GM12878 (cell line): ENCODE data around the gene ADAT3. TPM values are rescaled to one million over a fixed set of nuclear protein-coding genes. Genes with fewer than 3 reads are reported as not detected.

Source experiments
- ATAC-seq: fragments of 200-7000 bp; cut with Tn5 transposase; 3 replicates; pipeline ENCODE4 v1.9.1; 2020; ENCODE audit warnings: mild to moderate bottlenecking, moderate library complexity
- BruUV-seq: library from RNA; stranded (reverse); fragments of 400-500 nt; replicated peaks from 2 replicates; lab custom pipeline; 2021; lab: Mats Ljungman, UMichigan
- CTCF ChIA-PET: fragments of 300-600 bp; sonication (Branson Sonifier 250); formaldehyde crosslinking; extraction: SDS; loops from one replicate; lab custom pipeline; 2021; ENCODE audit warnings: inconsistent platforms; lab: Yijun Ruan, JAX
- POLR2A ChIA-PET: fragments of 350-600 bp; formaldehyde crosslinking; extraction: SDS; loops from one replicate; lab custom pipeline; 2021; ENCODE audit warnings: inconsistent platforms; lab: Charles Lee
- RAD21 ChIA-PET: fragments of 300-600 bp; sonication (Branson Sonifier 250); formaldehyde crosslinking; loops from one replicate; lab custom pipeline; 2023; ENCODE audit warnings: antibody characterized with exemption; ENCODE audit not compliant: unreplicated experiment; lab: Charles Lee
- SMC1A ChIA-PET: fragments of 300-600 bp; sonication (Branson Sonifier 250); formaldehyde crosslinking; loops from one replicate; lab custom pipeline; 2023; ENCODE audit not compliant: unreplicated experiment, uncharacterized antibody; lab: Charles Lee
- DNase-seq: peaks from one replicate; pipeline ENCODE4 v3.0.0-alpha.2; 2011; ENCODE audit warnings: low read depth, low spot score
- FAIRE-seq: peaks from 3 replicates; lab custom pipeline; 2011; peaks lifted over from hg19 to GRCh38; lab: Jason Lieb, UNC
- H2AFZ ChIP-seq: 2 replicates; pipeline ENCODE4 v1.6.0; 2011; ENCODE audit warnings: low read depth, low read length, control low read depth; ENCODE audit not compliant: control insufficient read depth
- H3K27ac ChIP-seq: 2 replicates; pipeline ENCODE4 v1.5.1; 2011; ENCODE audit warnings: control low read depth; ENCODE audit not compliant: control insufficient read depth, insufficient read depth
- H3K27me3 ChIP-seq, 2 experiments: replicated peaks in 1 of 2; 2 replicates each; pipeline versions ENCODE4 v1.6.0 to v1.6.1; 2011; ENCODE audit warnings: low read length in 1 of 2; ENCODE audit not compliant: control insufficient read depth in 2 of 2, insufficient read depth in 2 of 2
- H3K36me3 ChIP-seq, 2 experiments: 2 replicates each; pipeline ENCODE4 v1.5.1; 2011; ENCODE audit warnings: low read length in 1 of 2; ENCODE audit not compliant: control insufficient read depth in 2 of 2, insufficient read depth in 2 of 2
- H3K4me1 ChIP-seq: 2 replicates; pipeline ENCODE4 v1.6.1; 2011; ENCODE audit warnings: mild to moderate bottlenecking, low read length, moderate library complexity, mixed read lengths; ENCODE audit not compliant: control insufficient read depth, insufficient read depth
- H3K4me2 ChIP-seq: 2 replicates; pipeline ENCODE4 v1.6.0; 2011; ENCODE audit warnings: control low read depth; ENCODE audit not compliant: control insufficient read depth, insufficient read depth
- H3K4me3 ChIP-seq: fragments of 200-600 bp; sonication (generic); 2 replicates; pipeline ENCODE4 v1.5.1; 2016
- H3K79me2 ChIP-seq: 2 replicates; pipeline ENCODE4 v1.6.0; 2011; ENCODE audit warnings: low read length; ENCODE audit not compliant: control insufficient read depth, insufficient read depth
- H3K9ac ChIP-seq: 2 replicates; pipeline ENCODE4 v1.8.0; 2011; ENCODE audit warnings: low read length, control low read depth, mixed read lengths; ENCODE audit not compliant: control insufficient read depth, insufficient read depth
- H3K9me3 ChIP-seq: replicated peaks from 3 replicates; pipeline ENCODE4 v1.5.1; 2011; ENCODE audit warnings: mild to moderate bottlenecking, low read length; ENCODE audit not compliant: control insufficient read depth, insufficient read depth
- H4K20me1 ChIP-seq: 2 replicates; pipeline ENCODE4 v1.6.0; 2011; ENCODE audit not compliant: control insufficient read depth, insufficient read depth
- CBFB ChIP-seq: IDR thresholded peaks from 2 replicates; pipeline ENCODE4 v1.6.1; 2016; ENCODE audit warnings: antibody characterized with exemption, low read depth
- CBX3 ChIP-seq: fragments of 200-600 bp; sonication (generic); IDR thresholded peaks from 2 replicates; pipeline ENCODE4 v1.6.1; 2016; ENCODE audit warnings: low read depth, borderline replicate concordance
- IKZF2 ChIP-seq, 2 experiments: fragments of 450-650 bp; IDR thresholded peaks; 2 replicates each; pipeline ENCODE4 v1.6.1; 2017; ENCODE audit warnings: mild to moderate bottlenecking in 2 of 2, moderate library complexity in 2 of 2
- JUNB ChIP-seq: IDR thresholded peaks from 2 replicates; pipeline ENCODE4 v1.6.1; 2016; ENCODE audit warnings: antibody characterized with exemption, mild to moderate bottlenecking
- LARP7 ChIP-seq: fragments of 450-650 bp; IDR thresholded peaks from 2 replicates; pipeline ENCODE4 v1.6.1; 2017; ENCODE audit warnings: mild to moderate bottlenecking
- MAX ChIP-seq: IDR thresholded peaks from 2 replicates; pipeline ENCODE4 v1.6.1; 2012; ENCODE audit warnings: low read depth, low read length, improper control_type of control experiment
- MXI1 ChIP-seq: fragments of 150-350 bp; IDR thresholded peaks from 2 replicates; pipeline ENCODE4 v1.6.1; 2011; ENCODE audit warnings: low read depth, mild to moderate bottlenecking, inconsistent platforms, low read length, improper control_type of control experiment
- MYC ChIP-seq: IDR thresholded peaks from 2 replicates; pipeline ENCODE4 v1.6.1; 2011; ENCODE audit warnings: mild to moderate bottlenecking, low read length, moderate library complexity, inconsistent platforms; ENCODE audit not compliant: insufficient read depth, insufficient replicate concordance, insufficient read length, severe bottlenecking
- RELB ChIP-seq: fragments of 450-650 bp; IDR thresholded peaks from 2 replicates; pipeline ENCODE4 v1.6.1; 2017; ENCODE audit warnings: low read depth, mild to moderate bottlenecking, moderate library complexity
- SMAD5 ChIP-seq: IDR thresholded peaks from 2 replicates; pipeline ENCODE4 v1.6.1; 2016; ENCODE audit warnings: antibody characterized with exemption, low read depth
- TBL1XR1 ChIP-seq: IDR thresholded peaks from 2 replicates; pipeline ENCODE4 v1.6.1; 2012; ENCODE audit warnings: low read depth, low read length, improper control_type of control experiment
- WGBS: methylation state at CpG from one replicate; pipeline ENCODE4 v1.1.6; 2016; ENCODE audit warnings: low lambda C conversion rate; ENCODE audit not compliant: insufficient replicate concordance, insufficient coverage; ENCODE audit errors: missing lambda C conversion rate; 5-methylcytosine and 5-hydroxymethylcytosine counted together
- in situ Hi-C: fragments of 300-500 bp; cut with MboI; formaldehyde crosslinking; loops from 9 replicates; pipeline ENCODE4 v1.14.3; 2018; ENCODE audit warnings: mixed read lengths
- intact Hi-C: fragments of 100-400 bp; cut with micrococcal nuclease; formaldehyde crosslinking; loops from one replicate; pipeline ENCODE4 v1.14.2; 2022; ENCODE audit not compliant: unreplicated experiment
- polyA plus RNA-seq, 11 experiments: library from polyadenylated mRNA; depleted of rRNA in 4 of 11; unstranded in 6 of 11; stranded (reverse) in 5 of 11; fragments of >200 nt; fragmentation: Nextera tagmentation in 4 of 11; fragmentation: Illumina TruSeq in 1 of 11; extraction: Ambion mirVana in 4 of 11; extraction: Trizol in 1 of 11; gene quantifications; 1 replicate in 1 of 11; 2 replicates in 10 of 11; pipeline versions ENCODE4 v1.2.1 to v1.2.3, GENCODE V29; 2011 to 2016; ENCODE audit warnings: inconsistent platforms in 2 of 11, missing spikeins in 2 of 11, low read depth in 1 of 11
- total RNA-seq, 4 experiments: library from RNA; depleted of rRNA in 3 of 4; stranded (reverse); fragments of >200 nt in 3 of 4; fragmentation: Illumina TruSeq in 1 of 4; extraction: Trizol in 1 of 4; gene quantifications; 2 replicates each; pipeline versions ENCODE4 v1.2.1 to v1.2.3, GENCODE V29; 2013 to 2021

ADAT3 gene
- total and polyA plus RNA-seq, 10 of the 15 experiments (the other 5 are each of a cell fraction or from before 2014, with no cell fraction given): 0.27 to 11.8 (median 7.7) TPM; not detected in 3

- no TSS peak for BruUV-seq
- H3K4me1 ChIP-seq: peaks cover 31% of the 10 kb centered on the region
- H3K27ac ChIP-seq: no peak overlapping the region
Measured at GRCh38 chr19:1908364-1908678, 3.1 kb downstream of the ADAT3 start.

GRCh38 chr19:1909761-1910080, 4.5 kb downstream of the ADAT3 start:
- peaks cover 0 to 5% of the 10 kb centered on the region in 2 experiments; a peak in 2 of 4 replicates for H3K36me3 ChIP-seq
- BruUV-seq: no TSS peak
- TF ChIP-seq RELB (no peak), MAX (no peak), IKZF2 (IDR thresholded peaks at IDR 0.05) (no peak), JUNB (no peak), SMAD5 (no peak), MYC (no peak), CBX3 (no peak), MXI1 (no peak)
- CTCF ChIA-PET: no interaction called here
- H3K27me3 ChIP-seq: no peaks in the 10 kb centered on the region
- H4K20me1 ChIP-seq: no peaks in the 10 kb centered on the region
- POLR2A ChIA-PET: interaction anchor here (0.5 to 1.4 kb wide), 3 partner anchors 13 to 86 kb away, joined by 3 to 8 read pairs (median 4); no protein-coding TSS in a partner anchor
- 86% methylated on average over 10 of the region's 10 CpGs for WGBS
- ATAC-seq: no peak
- SMC1A ChIA-PET: no interaction called here
- H3K9ac ChIP-seq: no peak overlapping the region
- H3K4me1 ChIP-seq: peaks cover 18% of the 10 kb centered on the region
- peaks cover 36% of the 10 kb centered on the region for H3K79me2 ChIP-seq
- H3K4me3 ChIP-seq: peak overlapping the region; percentile 22; the same call in 1 of the 2 replicates
- no peaks in the 10 kb centered on the region for H3K9me3 ChIP-seq
- FAIRE-seq: no peak
- H2AFZ ChIP-seq: no peak overlapping the region
- peak overlapping the region; percentile 50; the same call in 1 of the 2 replicates for H3K4me2 ChIP-seq
- intact Hi-C loops: loop anchor here (5.0 to 10.0 kb wide), 2 partner anchors 108 to 185 kb away; partner anchors contain the start of genes BTBD2, IZUMO4 and MOB3A
- RAD21 ChIA-PET: no interaction called here
- in situ Hi-C loops: no loop called here
- H3K27ac ChIP-seq: no peak overlapping the region
- no peak for DNase-seq

More at GRCh38 chr19:1908364-1908678, 3.1 kb downstream of the ADAT3 start:
- Histone ChIP-seq H4K20me1 (no peaks in the 10 kb centered on the region), H3K9ac (no peak overlapping the region), H3K4me3 (no peak overlapping the region), H3K27me3 (no peaks in the 10 kb centered on the region)
- TF ChIP-seq CBFB: no peak
- TF ChIP-seq LARP7: 0 out of 2 replicates have a peak, but pooled peaks have one; percentile 17
- TF ChIP-seq TBL1XR1: no peak
- TF ChIP-seq, all 136 proteins: peak for 1
- ChIA-PET CTCF (interaction anchor here (0.9 kb wide), 1 partner anchor 34 kb away, joined by 3 read pairs; no protein-coding TSS in a partner anchor), RAD21 (interaction anchor here (0.9 kb wide), 1 partner anchor 33 kb away, joined by 3 read pairs; no protein-coding TSS in a partner anchor), SMC1A (no interaction called here), POLR2A (interaction anchor here (1.0 kb wide), 1 partner anchor 20 kb away, joined by 3 read pairs; no protein-coding TSS in a partner anchor)
- ATAC-seq (no peak), FAIRE-seq (no peak), DNase-seq (no peak)
- Histone ChIP-seq H3K36me3 (no peaks in the 10 kb centered on the region; a peak in 2 of 4 replicates), H3K79me2 (peaks cover 36% of the 10 kb centered on the region), H3K4me2 (peak overlapping the region; percentile 60; the same call in 1 of the 2 replicates), H3K9me3 (no peaks in the 10 kb centered on the region), H2AFZ (no peak overlapping the region)
- over 99% methylated on average over 13 of the region's 13 CpGs for WGBS
- intact Hi-C loops: loop anchor here (5.0 to 10.0 kb wide), 2 partner anchors 109 to 186 kb away; partner anchors contain the start of genes BTBD2, IZUMO4 and MOB3A
- in situ Hi-C loops: no loop called here
